ENCODE results near the gene COX14.
A peak's percentile ranks its signal among the peaks of the same experiment; 100 is the strongest.
"Not testable (repeated sequence)": the region's sequence is repeated elsewhere in the genome, so short reads cannot be mapped to it uniquely, and the experiment has no call there.

Gene COX14

DNA sequence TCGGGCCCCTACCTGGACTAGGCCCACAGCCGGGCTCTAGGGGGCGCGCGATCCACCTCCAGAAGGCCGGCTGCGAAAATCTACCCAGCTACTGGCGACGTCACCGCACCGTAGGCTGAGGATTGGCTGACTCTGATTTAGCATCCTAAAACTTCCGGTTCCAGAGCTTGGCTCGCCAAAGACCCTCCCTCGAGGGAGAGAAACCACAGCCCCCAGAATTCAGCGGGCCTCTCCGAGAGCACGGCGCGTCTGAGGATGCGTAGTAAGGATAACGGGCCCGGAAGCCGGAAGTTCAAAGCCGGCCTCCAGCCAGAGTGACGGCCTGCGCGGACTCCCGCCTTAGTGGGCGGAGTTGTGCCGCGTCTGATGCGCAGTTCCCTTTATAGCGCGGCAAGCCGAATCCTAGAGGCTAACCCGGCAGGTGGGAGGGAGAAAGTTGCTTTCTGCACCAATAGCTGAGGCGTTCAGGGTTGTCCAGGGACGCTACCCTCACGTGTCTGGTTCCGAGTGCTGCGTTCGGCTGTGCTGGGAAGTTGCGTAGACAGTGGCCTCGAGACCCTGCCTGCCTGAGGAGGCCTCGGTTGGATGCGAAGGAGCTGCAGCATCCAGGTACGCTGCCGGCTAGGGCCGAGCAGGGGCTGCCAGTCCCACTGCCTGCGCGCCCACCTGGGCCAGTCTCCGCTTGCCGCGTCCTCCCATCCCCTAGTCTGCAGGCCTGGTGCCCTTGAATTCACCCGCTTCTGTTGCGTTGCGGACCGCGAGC, at the start of gene COX14:
Gene COX14 (plus strand): TSS at position 544 of the 763 bp plus-strand sequence. CDS start 7,808 bp downstream, outside the sequence.
- peak; percentile 100 for DNase-seq

DNA sequence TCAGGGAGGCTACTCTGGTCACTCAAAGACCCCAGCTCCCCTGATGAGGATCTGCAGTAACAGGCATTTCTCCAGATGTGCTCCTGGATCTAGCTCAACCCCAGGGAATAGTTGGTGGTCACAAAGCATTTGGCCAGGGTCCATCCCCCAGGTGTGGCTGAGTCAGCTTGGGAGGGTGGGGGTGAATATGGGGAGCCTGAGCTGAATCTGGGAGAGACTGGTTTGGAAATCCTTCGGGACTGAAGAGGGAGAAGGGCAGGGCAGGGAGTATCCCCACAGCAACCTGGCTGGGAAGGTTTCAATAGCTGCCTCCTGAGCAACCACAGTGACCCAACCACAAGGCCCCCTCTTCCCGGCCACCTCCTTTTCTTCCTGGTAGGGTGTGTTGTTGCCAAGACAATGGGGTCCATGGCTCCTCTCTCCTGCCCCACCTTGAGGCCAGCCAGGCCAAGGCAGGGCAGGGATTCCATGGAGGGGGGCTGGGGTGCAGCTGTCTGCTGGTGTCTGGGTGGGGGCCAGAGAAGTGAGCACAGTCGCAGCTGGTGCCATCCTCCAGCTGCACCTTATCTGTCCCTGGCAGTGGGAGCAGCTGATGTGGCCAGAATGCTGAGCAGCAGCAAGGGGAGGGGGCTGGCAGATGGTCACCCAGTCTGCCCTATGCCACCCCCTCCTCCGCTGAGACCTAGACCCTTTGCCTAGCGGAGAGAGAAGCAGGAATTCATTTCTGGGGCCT, 49.1 kb upstream of the COX14 start:
- DNase-seq: no peak

GRCh38 chr12:50065726-50066310, 46.2 kb upstream of the COX14 start:
- DNase-seq: no peak

- DNase-seq: no peak
Observed at GRCh38 chr12:50066402-50066801, 45.6 kb upstream of the COX14 start.

DNA sequence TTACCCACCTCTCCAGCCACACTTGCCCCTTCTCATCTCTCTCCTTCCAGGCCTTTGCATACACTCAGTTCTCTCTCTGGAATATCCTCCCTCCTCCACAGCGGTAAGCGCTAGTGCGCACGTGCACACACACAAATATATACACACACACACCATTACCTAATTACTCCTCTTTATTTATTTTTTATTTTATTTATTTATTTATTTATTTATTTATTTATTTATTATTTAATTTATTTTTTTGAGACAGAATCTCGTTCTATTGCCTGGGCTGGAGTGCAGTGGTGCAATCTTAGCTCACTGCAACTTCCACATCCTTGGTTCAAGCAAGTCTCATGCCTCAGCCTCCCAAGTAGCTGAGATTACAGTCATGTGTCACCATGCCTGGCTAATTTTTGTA, 43.0 kb upstream of the COX14 start:
- DNase-seq: no peak

- DNase-seq: no peak
Observed at GRCh38 chr12:50069539-50069938, 42.5 kb upstream of the COX14 start.

- peak; percentile 64 for DNase-seq
Observed at GRCh38 chr12:50070314-50071060, 41.5 kb upstream of the COX14 start.

DNA sequence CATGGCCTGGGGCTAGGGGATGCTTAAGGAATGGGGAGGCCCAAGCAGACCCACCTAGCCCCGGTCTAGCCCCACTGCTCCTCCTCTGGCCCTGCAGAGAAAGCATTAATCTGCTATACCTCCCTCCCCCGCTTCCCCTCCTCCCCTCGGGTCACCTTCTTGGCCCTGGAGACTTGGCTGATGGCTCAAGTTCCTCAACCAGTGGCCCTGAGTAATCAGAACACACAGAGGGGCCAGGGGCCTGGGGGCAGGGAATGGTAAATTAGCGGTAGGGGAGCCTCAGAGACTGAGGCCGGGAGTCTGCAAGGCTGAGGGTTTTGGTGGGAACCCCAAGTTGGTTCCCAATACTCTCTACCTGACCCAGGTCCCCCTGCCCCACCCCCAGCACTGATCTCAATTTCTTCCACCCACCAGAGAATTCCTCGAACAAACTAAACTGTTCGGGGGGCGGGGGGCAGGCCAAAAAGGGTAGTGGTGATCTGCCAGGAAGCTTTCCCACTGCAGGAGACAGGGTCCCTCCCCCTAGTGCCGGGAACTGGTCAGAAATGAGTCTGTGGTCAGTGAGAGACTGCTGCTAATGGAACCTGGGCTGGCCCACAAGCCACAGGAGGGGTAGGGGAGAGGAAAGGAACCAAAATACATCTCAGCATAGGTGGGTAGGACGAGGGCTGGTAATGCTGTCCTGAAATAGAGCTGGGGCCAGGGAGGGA, 39.7 kb upstream of the COX14 start:
- no peak for DNase-seq

DNA sequence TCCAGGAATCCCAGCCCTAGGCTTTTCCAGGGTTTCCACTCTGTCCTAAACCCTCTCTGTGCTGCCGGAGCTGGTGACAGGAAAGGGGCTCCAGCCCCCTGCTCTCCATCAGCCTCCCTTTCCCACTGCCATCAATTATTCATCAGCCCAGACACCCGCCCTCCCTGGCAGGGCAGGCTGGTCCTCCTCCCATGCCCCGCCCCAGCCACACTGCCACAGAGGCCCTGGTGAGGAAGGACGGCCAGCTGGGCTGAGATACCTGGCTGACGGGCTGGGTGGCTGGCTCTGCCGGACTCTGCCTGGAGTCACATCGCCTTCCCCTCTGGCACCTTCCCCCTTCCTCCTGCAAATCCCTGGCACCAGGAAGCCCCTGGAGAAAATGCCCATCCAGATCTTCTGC, 38.8 kb upstream of the COX14 start:
- no peak for DNase-seq

DNA sequence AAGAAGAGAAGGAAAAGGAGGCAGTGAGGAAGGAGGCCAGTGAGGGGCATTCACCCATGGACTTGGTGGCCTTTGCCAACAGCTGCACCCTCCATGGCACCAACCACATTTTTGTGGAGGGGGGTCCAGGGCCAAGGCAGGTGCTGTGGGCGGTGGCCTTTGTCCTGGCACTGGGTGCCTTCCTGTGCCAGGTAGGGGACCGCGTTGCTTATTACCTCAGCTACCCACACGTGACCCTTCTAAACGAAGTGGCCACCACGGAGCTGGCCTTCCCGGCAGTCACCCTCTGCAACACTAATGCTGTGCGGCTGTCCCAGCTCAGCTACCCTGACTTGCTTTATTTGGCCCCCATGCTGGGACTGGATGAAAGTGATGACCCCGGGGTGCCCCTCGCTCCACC, 38.3 kb upstream of the COX14 start:
- no peak for DNase-seq

GRCh38 chr12:50074936-50075807, 36.9 kb upstream of the COX14 start:
- peak; percentile 82 for DNase-seq

GRCh38 chr12:50075808-50076170, 36.2 kb upstream of the COX14 start:
- no peak for DNase-seq

DNA sequence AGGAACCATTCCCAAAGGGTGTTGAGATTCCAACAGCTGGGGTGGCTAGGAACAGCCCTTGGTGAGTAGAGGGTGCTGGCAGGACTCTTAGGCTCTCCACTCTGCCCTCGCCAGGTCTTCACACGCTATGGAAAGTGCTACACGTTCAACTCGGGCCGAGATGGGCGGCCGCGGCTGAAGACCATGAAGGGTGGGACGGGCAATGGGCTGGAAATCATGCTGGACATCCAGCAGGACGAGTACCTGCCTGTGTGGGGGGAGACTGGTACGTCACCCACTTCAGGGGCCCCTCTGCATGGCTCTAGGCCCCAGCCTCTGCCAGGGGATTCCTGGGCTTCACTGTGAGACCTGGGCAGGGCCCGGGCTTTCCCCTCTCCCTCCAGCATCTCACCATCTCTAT, 34.9 kb upstream of the COX14 start:
- DNase-seq: no peak

- DNase-seq: no peak
Observed at GRCh38 chr12:50078281-50078680, 33.8 kb upstream of the COX14 start.

GRCh38 chr12:50079771-50080170, 32.3 kb upstream of the COX14 start:
- no peak for DNase-seq

DNA sequence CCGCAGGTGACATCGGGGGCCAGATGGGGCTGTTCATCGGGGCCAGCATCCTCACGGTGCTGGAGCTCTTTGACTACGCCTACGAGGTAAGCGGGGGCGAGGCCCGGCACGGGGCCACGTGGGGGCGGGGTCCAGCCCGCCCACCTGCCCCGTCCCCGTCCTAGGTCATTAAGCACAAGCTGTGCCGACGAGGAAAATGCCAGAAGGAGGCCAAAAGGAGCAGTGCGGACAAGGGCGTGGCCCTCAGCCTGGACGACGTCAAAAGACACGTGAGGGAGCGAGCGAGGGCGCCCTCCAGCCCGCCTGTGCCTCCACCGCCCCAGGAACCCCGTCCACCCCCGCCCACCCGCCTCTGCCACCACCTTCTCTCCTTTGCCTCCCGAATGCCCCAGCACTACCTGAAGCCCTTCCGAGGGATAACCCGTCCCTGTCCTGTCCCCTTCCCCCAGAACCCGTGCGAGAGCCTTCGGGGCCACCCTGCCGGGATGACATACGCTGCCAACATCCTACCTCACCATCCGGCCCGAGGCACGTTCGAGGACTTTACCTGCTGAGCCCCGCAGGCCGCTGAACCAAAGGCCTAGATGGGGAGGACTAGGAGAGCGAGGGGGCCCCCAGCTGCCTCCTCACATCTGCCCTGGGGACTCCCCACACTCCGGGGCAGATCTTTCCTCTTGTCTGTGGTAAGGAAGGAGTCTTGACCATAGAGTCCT, 30.8 kb upstream of the COX14 start:
- no peak for DNase-seq

DNA sequence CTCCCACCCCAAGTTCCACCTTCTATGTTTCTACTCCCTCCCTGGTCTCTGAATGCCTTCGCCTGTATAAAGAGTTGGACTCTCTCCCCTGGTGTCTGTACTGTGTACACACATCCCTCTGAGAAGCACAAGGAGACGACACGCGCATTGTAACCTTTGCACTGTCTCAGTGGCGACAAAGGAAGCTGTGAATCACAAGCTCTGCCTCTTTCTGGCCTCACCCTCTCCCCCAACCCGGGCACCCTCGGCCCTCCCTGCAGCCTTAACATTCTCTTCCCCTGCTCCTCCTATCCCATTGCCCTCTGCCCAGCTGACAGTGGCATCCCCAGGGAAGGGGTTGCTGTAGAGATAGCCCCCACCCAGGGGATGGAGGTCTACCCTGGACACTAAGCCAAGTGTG, 29.4 kb upstream of the COX14 start:
- no peak for DNase-seq

DNA sequence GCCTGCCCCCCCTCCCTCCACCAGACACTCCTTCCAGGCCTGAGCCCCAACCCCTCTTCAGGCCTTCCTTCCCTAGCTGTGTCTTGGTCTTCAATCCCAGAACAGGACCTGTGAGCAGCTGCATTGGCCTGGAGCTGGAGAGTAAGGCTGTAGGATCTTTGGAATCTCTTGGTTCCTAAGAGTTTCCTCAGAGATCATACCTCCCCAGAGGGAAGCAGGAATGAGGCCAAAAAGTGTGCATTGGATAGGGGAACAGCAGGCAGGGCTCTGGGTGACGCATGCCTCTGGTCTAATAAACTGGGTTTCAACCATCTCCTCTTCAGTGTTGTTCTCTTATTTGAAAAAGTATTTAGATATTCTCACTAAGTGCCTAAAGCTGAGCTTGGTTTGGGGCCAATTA, 28.7 kb upstream of the COX14 start:
- no peak for DNase-seq

GRCh38 chr12:50084409-50084774, 27.6 kb upstream of the COX14 start:
- DNase-seq: not testable (repeated sequence)

GRCh38 chr12:50084775-50085614, 27.0 kb upstream of the COX14 start, which contains the start of gene SMARCD1:
Gene SMARCD1, plus strand, starts transcription at chr12:50085342. Its CDS starts 28 bp downstream, at chr12:50085370.
- DNase-seq: peak; percentile 90
